ENCODE measurements around the gene ITGB3BP. TPM values are rescaled to one million over a fixed set of nuclear protein-coding genes. Genes with fewer than 3 reads are reported as not detected.

ITGB3BP gene
- total and polyA plus RNA-seq, 2 of the 4 experiments (the other 2 are of a cell fraction), result 8.1 to 11.9 TPM

Small RNA genes lying within 50 kb of the gene (microRNA-seq; reads per million reads assigned to microRNA genes)
- gene RF02105 (ENCODE audit: insufficient read depth, insufficient read length) (not detected), gene RF02106 (ENCODE audit: insufficient read depth, insufficient read length) (not detected), gene RF02107 (ENCODE audit: insufficient read depth, insufficient read length) (not detected), gene RF02108 (ENCODE audit: insufficient read depth, insufficient read length) (not detected), gene RF02109 (ENCODE audit: insufficient read depth, insufficient read length) (not detected), gene RF02110 (ENCODE audit: insufficient read depth, insufficient read length) (not detected), gene RN7SL488P (ENCODE audit: insufficient read depth, insufficient read length) (not detected), gene RNU7-123P (ENCODE audit: insufficient read depth, insufficient read length) (not detected)

Small RNA genes lying within 50 kb of the gene (small RNA-seq; reads per million reads assigned to genes)
- gene RF02105, result 0 reads per million in 5 experiments
- gene RF02106, result 0 reads per million in 5 experiments
- gene RF02107, result 0 reads per million in 5 experiments
- gene RF02108, result 0 reads per million in 5 experiments
- 0 reads per million in 5 experiments for gene RF02109
- gene RF02110, result 0 reads per million in 5 experiments
- 0 reads per million in 5 experiments for gene RN7SL488P
- gene RNU7-123P, result 0 reads per million in 5 experiments

Other genes with a start within 250 kb of the ITGB3BP start
- not detected in 2 replicates for gene FOXD3, start 200.7 kb downstream of the ITGB3BP start, total RNA-seq (2012; rRNA removed)
- gene FOXD3, start 200.7 kb downstream of the ITGB3BP start, polyA plus RNA-seq (2012; rRNA removed), result not detected in 2 replicates
- gene ALG6, start 155.6 kb downstream of the ITGB3BP start, total RNA-seq (2012; rRNA removed), result 4.8 and 12.2 TPM in 2 replicates
- gene ALG6, start 155.6 kb downstream of the ITGB3BP start, polyA plus RNA-seq (2012; rRNA removed), result 4.2 and 6.5 TPM in 2 replicates
- gene EFCAB7, start 300 bp upstream of the ITGB3BP start, total RNA-seq (2012; rRNA removed), result 2.3 and 6.7 TPM in 2 replicates
- 1.5 and 2.3 TPM in 2 replicates for gene EFCAB7, start 300 bp upstream of the ITGB3BP start, polyA plus RNA-seq (2012; rRNA removed)
- gene PGM1, start 70.2 kb upstream of the ITGB3BP start, total RNA-seq (2012; rRNA removed), result 82.5 and 94.5 TPM in 2 replicates
- 35.8 and 42.6 TPM in 2 replicates for gene PGM1, start 70.2 kb upstream of the ITGB3BP start, polyA plus RNA-seq (2012; rRNA removed)